GM12891 (cell line): ENCODE measurements around the gene PRMT1.
A peak's percentile ranks its signal among the peaks of the same experiment; 100 is the strongest.

Source experiments
- DNase-seq: peaks from one replicate; pipeline ENCODE4 v3.0.0; 2011; ENCODE audit warnings: low spot score; ENCODE audit not compliant: insufficient read length
- FAIRE-seq: peaks from 2 replicates; lab custom pipeline; 2011; peaks lifted over from hg19 to GRCh38; lab: Jason Lieb, UNC
- PAX5 ChIP-seq: IDR thresholded peaks from 2 replicates; pipeline ENCODE4 v1.6.1; 2011; ENCODE audit warnings: low read length, moderate library complexity, mild to moderate bottlenecking; ENCODE audit not compliant: insufficient read depth, severe bottlenecking
- POLR2A ChIP-seq: IDR thresholded peaks from 2 replicates; pipeline ENCODE4 v1.6.1; 2011; ENCODE audit warnings: low read depth, low read length, control low read depth
- POLR2AphosphoS5 ChIP-seq: IDR thresholded peaks from 2 replicates; pipeline ENCODE4 v1.6.1; 2011; ENCODE audit warnings: low read depth, low read length, control low read depth
- POU2F2 ChIP-seq: IDR thresholded peaks from 2 replicates; pipeline ENCODE4 v1.6.1; 2011; ENCODE audit warnings: low read depth, mild to moderate bottlenecking, control low read depth, low read length, moderate library complexity
- SPI1 ChIP-seq: IDR thresholded peaks from 2 replicates; pipeline ENCODE4 v1.6.1; 2011; ENCODE audit warnings: low read depth, low read length, control low read depth
- TAF1 ChIP-seq: IDR thresholded peaks from 2 replicates; pipeline ENCODE4 v1.6.1; 2011; ENCODE audit warnings: low read depth, low read length, control low read depth

PRMT1 gene

DNA sequence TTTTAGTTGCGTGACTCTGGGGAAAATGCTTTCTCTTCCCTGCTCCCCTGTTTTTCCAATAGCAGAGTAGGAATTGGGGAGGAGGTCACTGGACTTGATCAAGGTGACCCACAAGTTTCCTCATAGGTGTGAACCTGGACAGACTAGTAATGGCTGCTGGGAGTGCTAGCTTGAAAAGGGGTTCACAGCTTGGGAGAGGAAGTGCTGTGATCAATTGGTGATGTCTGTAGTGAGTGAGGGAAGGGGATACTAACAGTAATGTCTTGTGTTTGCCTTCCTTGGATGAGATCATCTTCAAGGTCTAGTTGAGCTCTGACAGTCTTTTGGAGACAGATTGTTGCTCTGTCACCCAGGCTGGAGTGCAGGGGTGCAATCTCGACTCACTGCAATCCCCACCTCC lies 9.6 kb upstream of the PRMT1 start:
- no peak for DNase-seq
- FAIRE-seq, result no peak
- no peak for TF ChIP-seq POLR2AphosphoS5
- TF ChIP-seq TAF1, result no peak
- peak; percentile 56 for TF ChIP-seq SPI1
- TF ChIP-seq PAX5, result no peak
- no peak for TF ChIP-seq POLR2A

DNA sequence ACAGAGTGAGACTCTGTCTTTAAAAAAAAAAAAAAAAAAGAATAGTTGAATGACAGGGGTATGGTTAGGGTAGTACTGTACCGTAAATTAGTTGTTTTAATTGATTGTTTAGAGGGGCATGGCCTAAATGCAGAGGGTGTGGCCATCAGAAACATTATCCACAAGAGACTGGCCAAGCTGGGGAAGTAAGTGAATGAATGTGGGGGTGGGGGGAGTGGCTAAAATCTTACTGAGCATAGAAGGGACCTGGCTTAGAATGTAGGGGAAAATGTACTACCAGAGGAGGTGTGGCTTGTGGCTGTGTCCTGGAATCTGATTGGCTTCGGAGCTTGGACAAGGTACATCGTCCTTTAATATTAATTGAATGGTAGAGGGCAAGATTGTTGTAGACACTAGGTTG lies 7.6 kb upstream of the PRMT1 start:
- FAIRE-seq, result no peak
- DNase-seq, result no peak
- TF ChIP-seq POLR2A (no peak), SPI1 (no peak), POU2F2 (no peak), TAF1 (no peak), POLR2AphosphoS5 (no peak), PAX5 (no peak)

DNA sequence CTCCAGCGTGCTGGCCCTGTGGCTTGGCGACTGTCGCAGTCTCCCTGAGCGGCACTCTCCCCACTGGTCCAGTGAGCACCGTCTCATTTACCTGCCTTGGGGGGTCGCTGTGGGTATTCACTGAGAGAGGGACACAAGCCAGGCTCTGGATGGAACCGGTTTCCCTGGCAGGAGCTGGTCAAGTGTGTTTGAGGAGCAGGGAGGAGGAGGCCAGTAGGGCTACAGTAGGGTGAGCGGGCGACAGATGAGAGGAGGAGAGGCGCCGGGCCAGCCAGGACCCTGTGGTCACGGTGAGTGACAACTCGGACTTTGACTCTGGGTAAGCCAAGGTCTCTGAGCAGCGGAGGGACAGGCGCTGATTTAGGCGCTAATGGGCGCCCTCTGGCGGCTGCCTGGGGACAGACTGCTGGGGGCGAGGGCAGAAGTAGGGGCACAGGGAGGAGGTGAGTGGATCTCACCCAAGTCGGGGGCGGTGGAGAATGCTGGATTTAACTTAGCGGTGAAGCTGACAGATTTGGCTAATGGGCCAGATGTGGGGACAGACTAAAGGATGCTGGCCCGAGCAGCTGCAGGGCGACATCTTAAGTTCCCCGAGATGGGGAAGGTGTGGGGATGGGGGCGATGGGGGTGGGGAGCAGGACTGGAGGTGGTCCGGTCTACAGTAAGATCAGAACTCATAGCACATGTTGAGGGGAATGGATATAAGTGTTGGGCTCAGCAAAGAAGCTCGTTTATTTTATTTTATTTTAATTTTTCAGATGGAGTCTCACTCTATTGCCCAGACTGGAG lies 4.7 kb upstream of the PRMT1 start:
- TF ChIP-seq POLR2A (no peak), POU2F2 (0 out of 2 replicates have a peak, but pooled peaks have one; percentile 22)
- peak; percentile 97 for FAIRE-seq
- peak; percentile 87 for DNase-seq

DNA sequence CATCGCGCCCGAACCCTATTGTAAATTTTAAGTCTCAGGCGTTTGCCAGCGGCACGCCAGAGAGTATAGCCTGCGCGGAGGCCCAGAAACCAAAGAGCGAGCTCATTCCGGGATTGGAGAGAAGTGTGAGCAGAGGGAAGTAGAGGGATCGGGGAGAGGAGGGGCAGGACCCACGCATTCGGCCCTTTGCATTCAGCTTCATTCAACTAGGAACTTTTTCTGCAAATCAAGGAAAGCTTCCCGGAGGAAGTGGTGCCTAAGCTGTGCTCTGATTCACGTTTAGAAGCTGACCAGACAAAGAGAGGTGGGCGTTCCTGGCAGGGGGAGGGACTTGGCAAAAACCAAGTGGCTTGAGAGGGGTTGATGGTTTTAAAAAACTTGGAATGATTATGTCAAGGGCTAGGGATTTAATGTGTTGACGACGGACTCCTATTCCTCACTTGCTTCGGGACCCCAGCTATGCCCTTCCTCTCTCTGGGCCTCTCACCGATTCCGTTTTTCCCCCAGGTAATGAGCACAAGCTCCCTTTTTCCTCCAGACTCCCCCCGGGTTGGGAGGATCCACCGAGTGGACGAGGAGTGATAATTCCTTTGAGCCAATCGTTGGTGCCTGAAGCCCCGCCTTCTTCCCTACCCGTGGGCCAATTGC lies 811 bp upstream of the PRMT1 start:
- peak; percentile 99 for FAIRE-seq
- TF ChIP-seq SPI1 (peak; percentile 70), POU2F2 (peak; percentile 53; the same call in 1 of the 2 replicates), TAF1 (peak; percentile 92), POLR2A (peak; percentile 94), PAX5 (no peak), POLR2AphosphoS5 (peak; percentile 89)
- DNase-seq, result peak; percentile 87

DNA sequence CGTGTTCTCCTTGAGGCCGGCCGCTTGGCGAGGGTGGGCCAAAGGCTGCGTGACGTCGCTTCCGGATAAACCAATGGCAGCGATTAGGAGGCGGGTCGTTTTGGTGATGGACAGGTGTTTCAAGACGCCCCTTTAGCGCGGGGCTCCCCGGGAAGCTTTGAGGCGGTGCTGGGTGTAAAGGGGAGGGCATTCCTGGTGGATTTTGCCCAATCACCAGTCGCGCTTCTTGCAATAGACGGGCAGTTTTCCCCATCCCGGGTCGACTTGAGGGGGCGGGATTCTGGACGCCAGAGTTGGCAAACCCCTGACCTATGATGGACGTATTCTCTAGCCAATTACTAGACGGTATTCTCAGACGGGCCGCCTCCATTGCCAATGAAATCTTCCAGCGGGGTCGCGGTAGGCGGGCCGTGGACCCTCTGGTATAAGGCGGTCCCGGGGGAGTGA lies 264 bp upstream of the PRMT1 start:
- TF ChIP-seq PAX5 (no peak), POU2F2 (no peak), POLR2AphosphoS5 (no peak), TAF1 (no peak), POLR2A (no peak), SPI1 (no peak)

DNA sequence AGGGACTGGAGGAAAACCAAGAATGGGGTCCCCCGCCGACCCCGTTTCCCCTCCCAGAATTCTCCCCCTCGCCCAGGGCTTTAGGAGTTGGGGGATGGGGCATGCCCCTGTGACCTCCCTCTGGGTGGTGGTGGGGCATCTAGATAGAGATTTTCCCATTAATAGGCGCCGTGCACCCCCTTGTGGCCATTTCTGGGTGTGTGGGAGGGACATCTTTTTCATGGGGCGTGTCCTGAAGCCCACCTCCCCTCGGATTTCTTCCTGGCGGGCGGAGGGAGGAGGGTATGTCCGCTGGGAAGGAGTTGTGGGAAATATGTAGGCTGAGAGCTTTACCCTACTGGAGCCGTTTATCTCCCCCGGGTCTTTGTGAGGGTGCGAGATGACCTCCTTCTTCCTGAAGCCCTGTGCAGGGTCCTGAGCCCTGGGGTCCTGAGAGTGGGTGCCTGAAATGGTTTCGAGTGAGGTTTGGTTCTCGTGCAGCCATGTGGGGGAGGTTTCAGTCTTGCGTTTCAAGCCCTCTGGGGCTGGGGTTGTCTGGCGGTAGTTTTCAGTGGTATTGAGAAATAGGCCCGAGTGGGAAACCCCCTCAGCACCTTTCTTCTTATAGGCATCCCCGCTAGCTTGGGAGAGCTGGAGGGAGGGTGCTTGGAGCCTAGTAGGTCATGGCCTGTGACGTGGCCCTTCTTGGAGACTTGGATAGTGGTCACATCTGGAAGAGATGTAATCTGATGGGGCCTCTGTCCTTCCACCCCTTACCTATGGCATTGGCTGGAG lies 1.0 kb downstream of the PRMT1 start:
- peak; percentile 64 for FAIRE-seq
- no peak for DNase-seq
- TF ChIP-seq POU2F2 (no peak), PAX5 (no peak), POLR2A (no peak), TAF1 (no peak), POLR2AphosphoS5 (no peak), SPI1 (no peak)

More for the DNA sequence above, 264 bp upstream of the PRMT1 start:
- FAIRE-seq (no peak), DNase-seq (peak; percentile 89)

DNA sequence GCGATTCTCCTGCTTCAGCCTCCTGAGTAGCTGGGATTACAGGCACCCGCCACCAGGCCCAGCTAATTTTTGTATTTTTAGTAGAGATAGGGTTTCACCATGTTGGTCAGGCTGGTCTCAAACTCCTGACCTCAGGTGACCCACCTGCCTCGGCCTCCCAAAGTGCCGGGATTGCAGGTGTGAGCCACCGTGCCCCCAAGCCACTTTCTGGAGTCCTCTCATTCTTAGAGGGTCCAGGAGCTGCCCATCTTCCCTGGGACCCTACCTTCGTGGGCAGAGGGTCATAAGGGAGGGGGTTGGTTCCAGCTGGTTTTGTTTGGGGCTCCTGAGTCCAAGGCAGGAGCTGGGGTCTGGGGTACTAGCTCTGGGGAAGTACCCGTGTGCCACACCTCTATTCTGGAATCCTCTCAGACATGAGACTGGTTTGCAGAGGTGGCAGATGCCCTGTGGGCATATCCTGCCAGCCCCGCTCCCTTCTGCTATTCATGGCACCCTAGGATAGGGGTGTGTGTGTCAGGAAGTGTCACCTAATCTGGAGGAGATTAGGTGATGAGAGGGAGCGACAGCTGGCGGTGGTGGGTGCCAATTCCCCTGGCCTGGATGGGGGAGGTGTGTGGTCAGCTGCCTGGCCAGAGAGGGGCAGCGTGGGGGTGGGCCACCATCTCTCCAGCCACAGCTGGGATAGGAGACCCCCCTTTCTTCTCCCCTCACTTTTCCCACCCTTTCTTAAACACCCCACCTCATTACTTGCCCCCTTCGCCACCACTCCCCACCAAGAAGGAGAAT lies 2.1 kb downstream of the PRMT1 start:
- FAIRE-seq (no peak), DNase-seq (no peak)
- TF ChIP-seq PAX5 (no peak), POLR2A (no peak), POLR2AphosphoS5 (no peak), SPI1 (no peak), TAF1 (no peak), POU2F2 (no peak)

DNA sequence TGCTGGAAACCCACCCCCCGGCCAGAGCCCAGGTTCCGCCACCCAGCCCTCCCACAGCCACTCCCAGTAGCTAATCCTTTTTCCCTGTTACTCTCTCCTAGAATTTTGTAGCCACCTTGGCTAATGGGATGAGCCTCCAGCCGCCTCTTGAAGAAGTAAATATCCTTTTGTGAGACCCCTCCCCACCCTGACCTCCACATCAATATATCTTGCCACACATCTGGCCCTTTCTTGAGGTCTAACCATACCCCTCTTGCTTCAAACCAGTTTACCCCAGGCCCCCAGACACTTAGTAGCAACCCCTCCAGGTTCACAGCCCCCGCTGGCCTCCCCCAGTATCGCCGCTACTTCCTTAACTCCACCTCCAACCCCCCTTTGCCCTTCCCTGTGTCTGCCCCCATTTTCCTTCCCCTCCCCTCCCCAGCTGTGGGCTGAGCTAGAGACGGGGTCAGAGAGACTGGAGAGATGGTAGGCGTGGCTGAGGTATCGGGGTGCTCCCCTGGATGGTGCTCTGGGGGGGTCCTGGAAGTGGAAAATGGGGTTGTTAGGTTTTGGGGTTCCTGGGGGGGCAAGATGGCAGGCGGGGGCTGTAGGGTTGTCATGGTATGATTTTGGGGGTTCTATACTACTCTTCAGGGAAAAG lies 2.8 kb downstream of the PRMT1 start:
- TF ChIP-seq POU2F2 (no peak), SPI1 (no peak), POLR2A (no peak), TAF1 (no peak)
- FAIRE-seq (no peak), DNase-seq (no peak)
